Hypothalamus (tissue), 51 donors: ENCODE data around the gene FXN.

Experiments
- DNase-seq, 51 donors: peaks; one replicate each; lab custom pipeline; 2025; lab: John Stamatoyannopoulos, UW

FXN gene

GRCh38 chr9:69131682-69132081, 96.1 kb downstream of the FXN start:
- DNase-seq: no peak

GRCh38 chr9:69132361-69132760, 96.8 kb downstream of the FXN start:
- no peak for DNase-seq

- no peak for DNase-seq
Observed at GRCh38 chr9:69134412-69134811, 98.9 kb downstream of the FXN start.

GRCh38 chr9:69136185-69136584, 100.6 kb downstream of the FXN start:
- DNase-seq: no peak

- DNase-seq: no peak
Observed at GRCh38 chr9:69136779-69137178, 101.2 kb downstream of the FXN start.

GRCh38 chr9:69137311-69137710, 101.8 kb downstream of the FXN start:
- DNase-seq: no peak

GRCh38 chr9:69139596-69139995, 104.0 kb downstream of the FXN start:
- DNase-seq: no peak

- no peak for DNase-seq
Observed at GRCh38 chr9:69140123-69140735, 104.7 kb downstream of the FXN start.

GRCh38 chr9:69141851-69142250, 106.3 kb downstream of the FXN start:
- no peak for DNase-seq

GRCh38 chr9:69143291-69143690, 107.7 kb downstream of the FXN start:
- DNase-seq: no peak

- no peak for DNase-seq
Observed at GRCh38 chr9:69145144-69145715, 109.7 kb downstream of the FXN start.

GRCh38 chr9:69147041-69147834, 111.7 kb downstream of the FXN start:
- no peak for DNase-seq

- DNase-seq: peak in 6 of 51 donors; percentile 3 to 17 (median 6)
Observed at GRCh38 chr9:69149321-69149807, 113.8 kb downstream of the FXN start.
